ENCODE measurements around the gene GLG1. TPM values are rescaled to one million over a fixed set of nuclear protein-coding genes. Genes with fewer than 3 reads are reported as not detected.
"Not testable (repeated sequence)": the region's sequence is repeated elsewhere in the genome, so short reads cannot be mapped to it uniquely, and the experiment has no call there.

GLG1 gene
- total RNA-seq, 4 donors from 2014 or later: 77.0 to 154 (median 127) TPM

DNA sequence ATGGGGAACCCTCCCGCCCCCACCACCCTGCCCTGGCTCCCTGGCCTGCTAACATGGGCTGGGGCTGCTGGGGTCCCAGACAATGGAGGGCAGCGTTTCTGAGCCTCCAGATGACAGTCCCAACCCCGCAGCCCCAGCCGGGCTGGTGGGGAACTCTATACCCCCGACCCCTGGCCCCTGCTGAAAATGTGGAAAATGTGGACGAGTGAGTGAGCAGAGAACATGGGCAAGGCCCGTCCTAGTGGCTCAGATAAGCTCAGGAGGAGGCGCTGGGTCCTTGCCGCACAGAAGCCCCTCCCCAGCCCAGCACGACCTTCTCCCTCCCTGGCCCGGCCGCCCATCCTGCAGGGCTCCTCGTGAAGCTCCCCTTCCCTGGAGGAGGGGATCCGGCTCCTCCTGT lies 187.1 kb downstream of the GLG1 start:
- H3K27ac ChIP-seq; intact Hi-C loops (cut with DNase I; ENCODE audit: low total_unique reads); H3K27me3 ChIP-seq; in situ Hi-C loops (cut with MboI; ENCODE audit: low pct_ligation_motif_present in 1 of 4, low pct_unique_long_range_greater_than_20kb in 1 of 4, low sequenced_read_pairs in 3 of 4); H3K9me3 ChIP-seq; H3K4me1 ChIP-seq; H3K4me3 ChIP-seq; H3K36me3 ChIP-seq; DNase-seq: not testable (repeated sequence)
- WGBS, 2 donors (ENCODE audit: low coverage in 1 of 2): 70% methylated on average over 6 of the region's 14 CpGs; no CpG with 5 or more reads in 1 of the 2 donors

DNA sequence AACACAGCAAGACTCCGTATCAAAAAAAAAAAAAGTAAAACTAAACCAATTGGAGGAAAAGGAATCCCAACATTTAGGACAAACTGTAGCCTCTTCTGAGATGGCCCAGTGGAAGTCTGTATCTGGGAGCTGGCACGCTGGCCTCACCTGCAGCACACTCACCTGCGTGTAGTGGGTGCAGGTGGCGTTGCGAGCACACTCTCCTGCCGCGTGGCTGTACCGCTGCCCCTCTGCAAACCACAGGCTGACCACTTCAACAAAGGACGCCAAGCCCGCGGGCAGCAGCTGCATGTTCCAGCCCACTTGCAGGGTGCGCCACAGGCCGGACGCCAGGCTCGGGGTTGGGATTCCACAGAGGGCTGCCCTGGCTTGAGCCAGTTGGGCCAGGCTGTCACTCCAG lies 189.0 kb downstream of the GLG1 start:
- in situ Hi-C loops (cut with MboI; ENCODE audit: low pct_ligation_motif_present in 1 of 4, low pct_unique_long_range_greater_than_20kb in 1 of 4, low sequenced_read_pairs in 3 of 4); H3K4me3 ChIP-seq; H3K4me1 ChIP-seq; H3K27me3 ChIP-seq; H3K27ac ChIP-seq; DNase-seq; intact Hi-C loops (cut with DNase I; ENCODE audit: low total_unique reads); H3K36me3 ChIP-seq; H3K9me3 ChIP-seq: not testable (repeated sequence)
- WGBS, 2 donors (ENCODE audit: low coverage in 1 of 2): 94% methylated on average over 7 of the region's 15 CpGs; no CpG with 5 or more reads in 1 of the 2 donors

DNA sequence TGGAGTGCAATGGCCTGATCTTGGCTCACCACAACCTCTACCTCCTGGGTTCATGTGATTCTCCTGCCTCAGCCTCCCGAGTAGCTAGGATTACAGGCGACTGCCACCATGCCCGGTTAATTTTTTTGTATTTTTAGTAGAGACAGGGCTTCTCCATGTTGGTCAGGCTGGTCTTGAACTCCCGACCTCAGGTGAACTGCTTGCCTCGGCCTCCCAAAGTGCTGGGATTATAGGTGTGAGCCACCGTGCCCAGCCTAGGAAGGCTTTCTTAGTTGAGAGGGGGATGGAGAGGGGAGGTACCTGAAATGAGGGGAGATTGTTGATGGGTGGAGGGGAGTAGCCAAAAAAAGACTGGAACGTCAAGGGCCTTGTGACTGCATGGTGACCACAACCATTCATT lies 193.0 kb downstream of the GLG1 start:
- H3K4me3 ChIP-seq; H3K27ac ChIP-seq; H3K4me1 ChIP-seq; H3K36me3 ChIP-seq; DNase-seq; intact Hi-C loops (cut with DNase I; ENCODE audit: low total_unique reads); H3K27me3 ChIP-seq; in situ Hi-C loops (cut with MboI; ENCODE audit: low pct_ligation_motif_present in 1 of 4, low pct_unique_long_range_greater_than_20kb in 1 of 4, low sequenced_read_pairs in 3 of 4); H3K9me3 ChIP-seq: not testable (repeated sequence)
- 75 to 83% methylated on average over 6 to 7 of the region's 7 CpGs for WGBS, 2 donors (ENCODE audit: low coverage in 1 of 2)

DNA sequence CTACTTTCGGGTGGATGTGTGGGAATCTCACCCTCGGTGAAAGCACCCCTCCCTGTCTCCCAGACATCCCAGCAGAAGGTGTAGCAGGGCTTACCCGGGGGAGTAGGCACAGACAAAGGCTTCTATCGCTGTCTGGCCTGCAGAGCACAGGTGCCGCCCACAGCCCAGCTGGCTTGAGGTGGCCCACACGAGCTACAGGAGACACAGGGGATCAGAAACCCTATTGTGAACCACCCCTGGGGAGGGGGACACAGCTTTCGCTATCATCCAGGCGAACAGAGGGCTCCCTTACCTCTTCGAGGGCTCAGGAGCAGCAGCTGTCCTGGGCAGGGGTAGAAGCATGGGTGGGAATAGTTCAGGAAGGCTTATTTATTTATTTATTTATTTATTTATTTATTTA lies 193.4 kb downstream of the GLG1 start:
- H3K9me3 ChIP-seq; H3K27me3 ChIP-seq; H3K4me3 ChIP-seq; intact Hi-C loops (cut with DNase I; ENCODE audit: low total_unique reads); H3K36me3 ChIP-seq; H3K27ac ChIP-seq; H3K4me1 ChIP-seq; DNase-seq; in situ Hi-C loops (cut with MboI; ENCODE audit: low pct_ligation_motif_present in 1 of 4, low pct_unique_long_range_greater_than_20kb in 1 of 4, low sequenced_read_pairs in 3 of 4): not testable (repeated sequence)
- 83 to 95% methylated on average over 5 to 8 of the region's 9 CpGs for WGBS, 2 donors (ENCODE audit: low coverage in 1 of 2)

DNA sequence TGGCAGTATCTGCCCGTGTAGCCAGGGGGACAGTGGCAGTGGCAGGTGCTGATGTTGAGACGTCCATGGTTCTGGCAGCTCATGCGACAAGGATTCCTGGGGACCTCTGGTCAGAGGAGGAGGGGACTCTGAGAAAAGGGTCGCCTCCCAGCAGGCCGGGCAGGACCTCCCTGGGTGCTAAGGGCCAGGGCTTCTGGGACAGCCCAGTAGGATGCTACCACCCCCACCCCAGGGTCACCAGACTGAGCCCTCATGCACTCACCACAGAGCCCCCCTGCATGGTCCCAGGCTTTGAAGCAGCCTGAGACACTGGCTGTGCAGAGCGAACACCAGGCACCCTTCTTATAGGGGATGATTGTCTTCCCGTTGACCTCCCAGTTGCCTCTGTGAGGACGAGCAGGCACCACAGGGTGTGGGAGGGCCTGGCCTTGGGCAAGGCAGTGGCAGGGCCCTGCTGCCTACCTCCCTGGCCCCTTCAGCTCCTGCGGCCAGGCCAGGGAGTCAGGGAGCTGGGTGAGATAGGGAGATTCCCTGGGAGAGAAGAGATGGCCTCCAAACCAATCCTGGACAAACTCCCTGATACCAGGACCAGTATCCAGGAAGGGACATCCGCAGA lies 194.0 kb downstream of the GLG1 start:
- H3K27ac ChIP-seq; intact Hi-C loops (cut with DNase I; ENCODE audit: low total_unique reads); H3K9me3 ChIP-seq; H3K4me3 ChIP-seq; H3K36me3 ChIP-seq; H3K4me1 ChIP-seq; DNase-seq; in situ Hi-C loops (cut with MboI; ENCODE audit: low pct_ligation_motif_present in 1 of 4, low pct_unique_long_range_greater_than_20kb in 1 of 4, low sequenced_read_pairs in 3 of 4); H3K27me3 ChIP-seq: not testable (repeated sequence)
- 86 to 100% methylated on average over 1 to 3 of the region's 10 CpGs for WGBS, 2 donors (ENCODE audit: low coverage in 1 of 2)

DNA sequence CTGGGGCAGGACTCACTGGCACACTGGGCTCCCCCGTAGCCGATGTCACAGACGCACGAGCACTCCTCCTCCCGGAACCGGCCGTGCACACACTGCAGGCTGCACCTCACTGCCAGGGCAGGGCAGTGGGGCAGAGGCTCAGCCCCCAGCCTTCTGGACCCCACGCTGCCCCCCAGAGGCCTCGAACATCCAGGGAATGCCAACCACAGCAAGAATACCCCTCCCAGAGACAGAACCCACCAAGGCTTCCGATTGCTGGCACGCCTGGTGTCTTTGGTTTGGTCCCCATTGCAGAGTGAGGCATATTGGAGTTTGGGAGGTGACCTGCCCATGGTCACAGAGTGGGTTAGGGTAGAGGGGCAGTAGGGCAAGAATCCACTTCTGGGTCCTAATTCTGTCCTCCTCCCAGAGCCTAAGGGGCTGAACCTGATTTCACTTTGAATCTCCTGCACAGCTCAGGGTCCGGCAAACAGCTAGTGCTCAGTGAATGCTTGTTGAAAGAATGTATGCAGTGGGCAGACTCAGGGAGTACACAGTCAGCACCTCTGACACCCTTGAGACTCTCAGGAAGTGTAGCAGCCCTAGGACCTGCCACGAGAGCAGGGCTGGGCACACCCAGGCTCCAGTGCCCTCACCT lies 194.7 kb downstream of the GLG1 start:
- H3K4me3 ChIP-seq; in situ Hi-C loops (cut with MboI; ENCODE audit: low pct_ligation_motif_present in 1 of 4, low pct_unique_long_range_greater_than_20kb in 1 of 4, low sequenced_read_pairs in 3 of 4); intact Hi-C loops (cut with DNase I; ENCODE audit: low total_unique reads); H3K27ac ChIP-seq; DNase-seq; H3K27me3 ChIP-seq; H3K4me1 ChIP-seq; H3K36me3 ChIP-seq; H3K9me3 ChIP-seq: not testable (repeated sequence)
- WGBS, 2 donors (ENCODE audit: low coverage in 1 of 2): 89% methylated on average over 3 of the region's 13 CpGs; no CpG with 5 or more reads in 1 of the 2 donors

DNA sequence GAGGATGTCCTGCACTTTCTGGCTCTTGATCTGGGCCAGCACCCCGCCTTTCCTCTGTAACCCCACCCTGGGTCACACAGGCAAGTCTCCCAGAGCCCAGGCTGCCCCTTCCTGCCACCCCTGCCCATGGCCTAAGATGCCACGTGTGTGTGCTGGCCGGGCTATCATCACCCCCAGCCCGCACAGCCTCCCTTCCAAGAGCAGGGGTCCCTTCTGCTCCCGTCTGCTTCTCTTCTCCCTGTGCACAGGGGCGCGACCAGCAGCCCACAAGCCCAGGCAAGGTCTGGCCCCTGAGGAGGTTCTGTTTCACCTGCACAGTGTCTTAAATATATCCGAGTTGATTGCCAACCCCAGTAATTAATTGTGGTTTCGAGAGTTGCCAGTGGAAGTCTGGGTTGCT lies 195.9 kb downstream of the GLG1 start:
- H3K36me3 ChIP-seq; H3K4me3 ChIP-seq; H3K9me3 ChIP-seq; H3K27ac ChIP-seq; in situ Hi-C loops (cut with MboI; ENCODE audit: low pct_ligation_motif_present in 1 of 4, low pct_unique_long_range_greater_than_20kb in 1 of 4, low sequenced_read_pairs in 3 of 4); intact Hi-C loops (cut with DNase I; ENCODE audit: low total_unique reads); H3K27me3 ChIP-seq; DNase-seq; H3K4me1 ChIP-seq: not testable (repeated sequence)
- WGBS, 2 donors (ENCODE audit: low coverage in 1 of 2): 89% methylated on average over 4 of the region's 9 CpGs; no CpG with 5 or more reads in 1 of the 2 donors

DNA sequence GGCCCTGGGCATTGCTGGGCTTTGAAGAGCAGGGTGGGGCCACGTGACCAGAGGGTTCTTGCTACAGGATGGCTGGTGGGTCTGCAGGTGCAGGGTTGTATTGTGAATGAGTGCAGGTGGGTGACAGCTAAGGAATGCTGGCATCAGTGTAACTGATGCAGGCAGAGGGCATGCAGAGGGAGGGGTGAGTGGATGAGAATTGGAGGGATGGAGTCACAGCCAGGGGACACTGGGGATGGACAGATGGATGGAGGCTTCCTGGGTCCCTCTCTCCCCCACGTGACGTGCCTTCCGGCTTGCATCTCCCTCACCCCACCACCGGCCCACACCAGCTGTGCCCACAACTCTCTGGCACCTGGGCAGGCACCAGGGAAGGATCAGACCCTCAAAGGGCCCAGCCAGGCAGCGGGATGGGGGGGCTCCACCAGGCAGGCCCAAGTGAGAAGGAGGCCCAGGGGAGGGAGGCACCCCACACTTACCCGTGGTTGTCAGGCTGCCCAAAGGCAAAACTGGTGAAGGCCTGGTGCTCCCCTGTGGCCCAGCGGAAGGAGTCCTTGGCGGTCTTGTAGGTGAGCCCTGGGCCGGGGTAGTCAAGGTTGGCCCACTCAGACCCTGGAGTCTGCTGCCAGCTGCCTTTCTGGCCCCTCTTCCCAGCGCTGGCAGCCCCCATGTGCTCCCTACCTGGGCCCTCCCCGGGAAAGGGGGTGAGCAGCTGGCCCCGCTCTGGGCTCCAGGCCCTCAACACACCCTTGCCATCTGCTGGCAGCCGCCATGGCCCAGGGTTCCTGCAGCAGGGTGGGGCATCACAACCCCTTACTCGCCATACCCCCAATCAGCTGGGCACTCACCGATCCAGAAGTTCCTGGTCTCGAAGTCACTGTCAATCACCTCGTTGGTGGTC lies 196.6 kb downstream of the GLG1 start:
- H3K36me3 ChIP-seq; H3K27me3 ChIP-seq; H3K4me1 ChIP-seq; H3K4me3 ChIP-seq; intact Hi-C loops (cut with DNase I; ENCODE audit: low total_unique reads); DNase-seq; H3K27ac ChIP-seq; H3K9me3 ChIP-seq; in situ Hi-C loops (cut with MboI; ENCODE audit: low pct_ligation_motif_present in 1 of 4, low pct_unique_long_range_greater_than_20kb in 1 of 4, low sequenced_read_pairs in 3 of 4): not testable (repeated sequence)
- WGBS, 2 donors (ENCODE audit: low coverage in 1 of 2): 50 to 86% methylated on average over 2 to 10 of the region's 18 CpGs

DNA sequence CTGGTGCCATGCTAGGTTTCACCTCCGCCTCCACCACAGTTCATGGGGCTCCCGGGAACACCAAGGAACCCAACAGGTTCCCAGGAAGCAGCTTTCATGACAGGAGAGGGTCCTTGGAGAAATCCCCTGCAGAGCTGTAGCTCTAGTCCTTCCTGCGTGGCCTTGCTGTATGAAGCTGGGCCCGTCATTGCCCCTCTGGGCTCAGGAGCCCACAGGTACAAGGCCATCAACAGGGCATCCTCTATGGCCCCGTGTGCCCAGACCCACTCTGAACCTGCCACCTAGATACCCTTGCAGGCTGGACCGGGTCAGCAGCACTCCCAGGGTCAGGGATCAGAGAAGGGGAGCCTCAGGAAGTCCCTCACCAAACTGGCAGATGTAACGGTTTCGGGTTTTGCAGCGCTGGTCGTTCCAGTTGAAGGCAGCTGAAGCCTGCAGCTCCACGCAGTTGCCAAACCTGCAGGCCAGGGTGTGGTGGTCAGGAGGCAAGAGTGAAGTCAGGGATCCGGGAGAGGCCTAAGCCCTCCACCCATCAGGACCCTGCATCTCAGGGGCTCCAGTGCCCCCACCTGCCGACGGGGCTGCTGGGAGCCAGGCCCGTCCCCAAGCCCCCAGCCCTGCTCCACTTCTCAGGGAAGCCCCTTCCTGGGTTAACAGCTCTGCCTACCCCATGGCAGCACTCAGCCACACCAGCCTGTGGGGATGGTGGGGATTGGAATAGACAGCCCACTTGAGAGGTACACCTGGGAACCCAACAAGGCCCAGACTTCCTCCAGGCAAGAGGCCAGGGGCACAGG lies 197.5 kb downstream of the GLG1 start:
- H3K4me3 ChIP-seq; H3K27ac ChIP-seq; intact Hi-C loops (cut with DNase I; ENCODE audit: low total_unique reads); DNase-seq; H3K36me3 ChIP-seq; H3K4me1 ChIP-seq; in situ Hi-C loops (cut with MboI; ENCODE audit: low pct_ligation_motif_present in 1 of 4, low pct_unique_long_range_greater_than_20kb in 1 of 4, low sequenced_read_pairs in 3 of 4); H3K9me3 ChIP-seq; H3K27me3 ChIP-seq: not testable (repeated sequence)
- WGBS, 2 donors (ENCODE audit: low coverage in 1 of 2): 84% methylated on average over 6 of the region's 15 CpGs; no CpG with 5 or more reads in 1 of the 2 donors

DNA sequence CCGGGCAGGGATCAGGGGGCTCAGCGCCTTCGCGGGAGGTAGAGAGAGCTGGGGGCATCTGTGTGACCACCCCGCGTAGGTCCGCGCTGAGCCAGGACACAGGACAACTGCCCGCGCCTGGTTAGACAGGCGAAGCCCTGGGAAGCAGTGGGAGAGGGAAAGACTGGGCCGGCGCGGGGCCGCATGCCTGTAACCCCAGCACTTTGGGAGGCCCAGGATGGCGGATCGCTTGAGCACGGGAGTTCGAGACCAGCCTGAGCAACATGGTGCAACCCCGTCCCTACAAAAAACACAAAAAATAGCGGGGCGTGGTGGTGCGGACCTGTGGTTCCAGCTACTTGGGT lies 199.6 kb downstream of the GLG1 start:
- DNase-seq: peak; percentile 20
- 34% methylated on average over 11 of the region's 23 CpGs; no CpG with 5 or more reads in 1 of the 2 donors for WGBS, 2 donors (ENCODE audit: low coverage in 1 of 2)
- H3K9me3 ChIP-seq; H3K36me3 ChIP-seq; in situ Hi-C loops (cut with MboI; ENCODE audit: low pct_ligation_motif_present in 1 of 4, low pct_unique_long_range_greater_than_20kb in 1 of 4, low sequenced_read_pairs in 3 of 4); intact Hi-C loops (cut with DNase I; ENCODE audit: low total_unique reads); H3K27me3 ChIP-seq; H3K4me1 ChIP-seq: not testable (repeated sequence)
- peak overlapping the region; percentile 30 to 48 (median 33) for H3K4me3 ChIP-seq
- H3K27ac ChIP-seq: peak overlapping the region; percentile 63 to 83 (median 72)

All from transverse colon (tissue), 4 donors.